NCI-H2196 (cell line): Measurements from ENCODE around the gene STAP1.
"Not testable (repeated sequence)": the region's sequence is repeated elsewhere in the genome, so short reads cannot be mapped to it uniquely, and the experiment has no call there.

Experiments used
- DNase-seq: peaks from one replicate; lab custom pipeline; 2025; ENCODE audit not compliant: unreplicated experiment; lab: John Stamatoyannopoulos, UW

The STAP1 gene

DNA sequence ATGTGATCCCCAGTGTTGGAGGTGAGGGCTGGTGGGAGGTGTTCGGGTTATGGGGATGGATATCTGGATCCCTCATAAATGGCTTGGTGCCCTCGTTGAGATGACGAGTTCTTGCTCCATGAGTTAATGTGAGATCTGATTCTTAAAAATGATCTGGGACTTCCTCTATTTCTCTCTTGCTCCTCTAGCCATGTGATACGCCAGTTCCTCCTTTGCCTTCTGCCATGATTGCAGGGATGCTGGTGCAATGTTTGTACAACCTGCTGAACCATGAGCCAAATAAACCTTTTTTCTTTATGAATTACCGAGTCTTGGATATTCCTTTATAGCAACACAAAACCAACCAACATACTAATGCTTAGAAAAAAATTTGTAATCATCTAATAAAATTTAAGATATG is 56.6 kb downstream of the STAP1 start:
- no peak for DNase-seq

- no peak for DNase-seq
Measured at GRCh38 chr4:67616478-67616877, 58.0 kb downstream of the STAP1 start.

GRCh38 chr4:67624939-67625338 is 66.4 kb downstream of the STAP1 start:
- no peak for DNase-seq

DNA sequence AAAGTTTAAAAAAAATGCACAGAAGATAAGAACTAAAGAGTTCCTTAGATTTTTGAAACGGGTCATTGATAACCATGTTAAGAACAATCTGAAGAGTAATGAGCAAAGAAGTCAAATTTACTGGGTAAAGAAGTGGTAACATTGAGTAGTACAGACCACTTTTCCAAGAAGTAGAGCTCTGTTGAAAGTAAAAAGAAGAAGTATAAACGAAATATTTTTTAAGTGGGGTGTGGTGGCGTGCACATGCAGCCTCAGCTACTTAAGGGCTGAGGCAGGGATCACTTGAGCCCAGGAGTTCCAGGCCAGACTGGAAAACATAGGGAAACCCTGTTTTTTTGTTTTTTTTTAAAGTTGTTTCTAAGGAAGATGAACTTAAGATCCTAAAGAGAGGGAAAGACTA is 74.0 kb downstream of the STAP1 start:
- DNase-seq: no peak

- DNase-seq: no peak
Measured at GRCh38 chr4:67634741-67635140, 76.2 kb downstream of the STAP1 start.

GRCh38 chr4:67635331-67635730 is 76.8 kb downstream of the STAP1 start:
- no peak for DNase-seq

- not testable (repeated sequence) for DNase-seq
Measured at GRCh38 chr4:67636978-67637377, 78.5 kb downstream of the STAP1 start.

DNA sequence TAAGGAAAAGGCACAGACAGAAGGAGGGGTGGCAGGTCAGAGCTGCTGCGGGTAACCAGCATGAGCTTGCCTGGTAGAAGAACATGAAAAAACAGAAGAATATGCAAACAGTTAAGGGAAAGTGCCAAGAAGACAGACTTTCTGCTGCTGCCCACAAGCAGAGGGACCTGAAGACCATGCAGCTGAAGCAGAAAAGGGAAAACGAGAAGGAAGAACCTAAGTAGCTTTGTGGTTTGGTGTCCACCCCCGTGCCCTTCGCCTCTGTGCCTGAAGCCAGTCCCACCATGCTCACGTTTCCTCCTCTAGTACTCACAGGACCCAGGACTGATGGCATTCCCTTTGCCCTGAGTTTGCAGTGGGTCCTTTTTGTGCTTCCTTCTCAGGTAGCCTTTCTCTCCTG is 79.6 kb downstream of the STAP1 start:
- no peak for DNase-seq

DNA sequence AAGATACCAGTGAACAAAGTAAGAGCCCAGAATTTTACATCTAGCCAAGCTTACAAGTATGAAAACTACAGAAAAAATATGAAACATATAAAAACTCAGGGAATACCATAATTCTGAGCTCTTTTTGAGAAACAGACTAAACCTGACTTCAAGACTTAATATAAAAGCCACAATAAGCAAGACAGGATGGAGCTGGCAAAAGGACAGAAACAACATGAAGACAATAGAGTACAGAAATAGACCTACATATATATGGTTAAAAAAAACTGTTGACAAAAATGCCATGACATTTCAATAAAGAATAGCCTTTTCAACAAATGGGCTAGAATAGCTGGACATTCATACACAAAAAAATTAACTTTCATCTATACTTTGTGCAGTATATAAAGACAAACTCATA is 93.0 kb downstream of the STAP1 start:
- no peak for DNase-seq
